ENCODE measurements around the gene BLOC1S1.

DNA sequence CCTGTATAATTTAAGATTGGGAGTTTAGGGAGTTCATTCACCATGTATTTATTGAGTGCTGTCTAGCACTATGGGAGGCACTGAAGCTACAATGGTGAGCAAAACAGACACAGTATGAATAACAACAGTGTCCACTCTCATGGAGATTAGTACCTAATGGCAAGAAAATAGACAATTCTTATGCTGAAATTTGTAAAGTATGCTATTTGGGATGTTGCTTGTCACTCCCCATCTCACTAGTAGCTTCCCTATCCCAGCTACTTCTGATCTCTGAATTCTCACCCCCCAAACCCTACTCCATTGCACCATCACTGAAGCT, 31.0 kb downstream of the BLOC1S1 start:
- TF ChIP-seq, protein P1, sequence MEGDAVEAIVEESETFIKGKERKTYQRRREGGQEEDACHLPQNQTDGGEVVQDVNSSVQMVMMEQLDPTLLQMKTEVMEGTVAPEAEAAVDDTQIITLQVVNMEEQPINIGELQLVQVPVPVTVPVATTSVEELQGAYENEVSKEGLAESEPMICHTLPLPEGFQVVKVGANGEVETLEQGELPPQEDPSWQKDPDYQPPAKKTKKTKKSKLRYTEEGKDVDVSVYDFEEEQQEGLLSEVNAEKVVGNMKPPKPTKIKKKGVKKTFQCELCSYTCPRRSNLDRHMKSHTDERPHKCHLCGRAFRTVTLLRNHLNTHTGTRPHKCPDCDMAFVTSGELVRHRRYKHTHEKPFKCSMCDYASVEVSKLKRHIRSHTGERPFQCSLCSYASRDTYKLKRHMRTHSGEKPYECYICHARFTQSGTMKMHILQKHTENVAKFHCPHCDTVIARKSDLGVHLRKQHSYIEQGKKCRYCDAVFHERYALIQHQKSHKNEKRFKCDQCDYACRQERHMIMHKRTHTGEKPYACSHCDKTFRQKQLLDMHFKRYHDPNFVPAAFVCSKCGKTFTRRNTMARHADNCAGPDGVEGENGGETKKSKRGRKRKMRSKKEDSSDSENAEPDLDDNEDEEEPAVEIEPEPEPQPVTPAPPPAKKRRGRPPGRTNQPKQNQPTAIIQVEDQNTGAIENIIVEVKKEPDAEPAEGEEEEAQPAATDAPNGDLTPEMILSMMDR (IDR thresholded peaks at IDR 0.05 in 2 of 3, conservative IDR thresholded peaks at IDR 0.05 in 1 of 3; ENCODE audit: borderline replicate concordance in 1 of 3, insufficient read depth in 1 of 3, low read depth in 2 of 3, low read length in 2 of 3) = no peak
- TF ChIP-seq, protein P2, sequence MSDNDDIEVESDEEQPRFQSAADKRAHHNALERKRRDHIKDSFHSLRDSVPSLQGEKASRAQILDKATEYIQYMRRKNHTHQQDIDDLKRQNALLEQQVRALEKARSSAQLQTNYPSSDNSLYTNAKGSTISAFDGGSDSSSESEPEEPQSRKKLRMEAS (IDR thresholded peaks at IDR 0.05) = no peak
- no peak for TF ChIP-seq EZH2 (IDR thresholded peaks at IDR 0.05)
- TF ChIP-seq POLR2AphosphoS5 (IDR thresholded peaks at IDR 0.05; ENCODE audit: low read depth, low read length) = no peak
- TF ChIP-seq RAD21 (IDR thresholded peaks at IDR 0.05; ENCODE audit: low read depth) = no peak
- no peak for TF ChIP-seq POLR2A (IDR thresholded peaks at IDR 0.05; ENCODE audit: borderline replicate concordance, extremely low read depth, insufficient read depth, insufficient read length)
- TF ChIP-seq SIN3A (IDR thresholded peaks at IDR 0.05; ENCODE audit: low read depth) = no peak
- TF ChIP-seq ZFX (IDR thresholded peaks at IDR 0.05) = no peak
- TF ChIP-seq, protein P3, sequence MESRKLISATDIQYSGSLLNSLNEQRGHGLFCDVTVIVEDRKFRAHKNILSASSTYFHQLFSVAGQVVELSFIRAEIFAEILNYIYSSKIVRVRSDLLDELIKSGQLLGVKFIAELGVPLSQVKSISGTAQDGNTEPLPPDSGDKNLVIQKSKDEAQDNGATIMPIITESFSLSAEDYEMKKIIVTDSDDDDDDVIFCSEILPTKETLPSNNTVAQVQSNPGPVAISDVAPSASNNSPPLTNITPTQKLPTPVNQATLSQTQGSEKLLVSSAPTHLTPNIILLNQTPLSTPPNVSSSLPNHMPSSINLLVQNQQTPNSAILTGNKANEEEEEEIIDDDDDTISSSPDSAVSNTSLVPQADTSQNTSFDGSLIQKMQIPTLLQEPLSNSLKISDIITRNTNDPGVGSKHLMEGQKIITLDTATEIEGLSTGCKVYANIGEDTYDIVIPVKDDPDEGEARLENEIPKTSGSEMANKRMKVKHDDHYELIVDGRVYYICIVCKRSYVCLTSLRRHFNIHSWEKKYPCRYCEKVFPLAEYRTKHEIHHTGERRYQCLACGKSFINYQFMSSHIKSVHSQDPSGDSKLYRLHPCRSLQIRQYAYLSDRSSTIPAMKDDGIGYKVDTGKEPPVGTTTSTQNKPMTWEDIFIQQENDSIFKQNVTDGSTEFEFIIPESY (IDR thresholded peaks at IDR 0.05; ENCODE audit: extremely low read depth, insufficient replicate concordance, low read length) = no peak
- no peak for TF ChIP-seq EZH2phosphoT487 (IDR thresholded peaks at IDR 0.05; ENCODE audit: borderline replicate concordance)
